Astrocyte (in vitro differentiated cells and primary cell): ENCODE results near the gene UNC5C.

Experiments
- CTCF ChIP-seq: IDR thresholded peaks from 2 replicates; pipeline ENCODE4 v1.5.1; 2011; ENCODE audit warnings: low read depth, mild to moderate bottlenecking, inconsistent platforms, low read length, moderate library complexity; ENCODE audit not compliant: insufficient read depth
- EZH2 ChIP-seq: IDR thresholded peaks from 2 replicates; pipeline ENCODE4 v1.6.1; 2012; ENCODE audit warnings: mild to moderate bottlenecking, low read length, inconsistent platforms; ENCODE audit not compliant: insufficient read depth

GRCh38 chr4:95158045-95158444 is 390.7 kb downstream of the UNC5C start:
- TF ChIP-seq CTCF (no peak), EZH2 (no peak)
